Adrenal gland (tissue), 19 donors: Measurements from ENCODE around the gene SUPT4H1. TPM values are rescaled to one million over a fixed set of nuclear protein-coding genes. Genes with fewer than 3 reads are reported as not detected.

ENCODE experiments used
- DNase-seq, 7 donors: peaks; one replicate each; pipeline ENCODE4 v3.0.0-alpha.2; 2019 to 2020
- H3K27ac ChIP-seq, 5 donors: fragments of 200-600 bp; sonication (generic) in 4 of 5; 1 replicate in 3 of 5; 2 replicates in 2 of 5; pipeline versions ENCODE4 v1.5.1 to v1.8.0; 2016 to 2020; ENCODE audit warnings: mild to moderate bottlenecking in 1 of 5
- H3K27me3 ChIP-seq: fragments of 200-600 bp; 2 replicates; pipeline ENCODE4 v1.8.0; 2021
- H3K36me3 ChIP-seq, 2 donors: fragments of 200-600 bp; replicated peaks in 1 of 2; 1 replicate in 1 of 2; 2 replicates in 1 of 2; pipeline versions ENCODE4 v1.5.1 to v1.8.0; 2018 to 2022
- H3K4me1 ChIP-seq, 2 donors: fragments of 200-600 bp; replicated peaks in 1 of 2; 1 replicate in 1 of 2; 2 replicates in 1 of 2; pipeline versions ENCODE4 v1.5.1 to v1.8.0; 2018 to 2021
- H3K4me3 ChIP-seq, 4 donors: fragments of 200-600 bp; sonication (generic) in 3 of 4; one replicate each; pipeline ENCODE4 v1.5.1; 2016 to 2018
- H3K9me3 ChIP-seq, 3 donors: fragments of 200-600 bp; sonication (generic) in 1 of 3; replicated peaks in 1 of 3; 1 replicate in 2 of 3; 2 replicates in 1 of 3; pipeline versions ENCODE4 v1.5.1 to v1.8.0; 2016 to 2021
- CTCF ChIP-seq, 6 experiments: fragments of 450-650 bp in 4 of 6; fragments of 200-600 bp in 2 of 6; sonication (generic) in 1 of 6; IDR thresholded peaks; 1 replicate in 5 of 6; 2 replicates in 1 of 6; pipeline versions ENCODE4 v1.5.1 to v1.8.0; 2016 to 2021; ENCODE audit warnings: antibody characterized with exemption in 6 of 6, mild to moderate bottlenecking in 2 of 6, moderate library complexity in 1 of 6
- POLR2A ChIP-seq, 2 donors: fragments of 450-650 bp; IDR thresholded peaks; one replicate each; pipeline ENCODE4 v1.6.1; 2017; ENCODE audit warnings: antibody characterized with exemption in 2 of 2, mild to moderate bottlenecking in 2 of 2, moderate library complexity in 1 of 2
- WGBS, 4 donors: extraction: QIAGEN DNeasy Blood & Tissue Kit in 2 of 4; methylation state at CpG; one replicate each; pipeline versions ENCODE4 v1.1.5 to v1.1.7; 2013 to 2017; 5-methylcytosine and 5-hydroxymethylcytosine counted together
- intact Hi-C, 2 donors: fragments of 100-400 bp; cut with DNase I; formaldehyde crosslinking; loops; one replicate each; pipeline versions ENCODE4 v1.14.1 to v1.15.0; 2022 to 2023
- long read RNA-seq, 10 donors: library from polyadenylated mRNA in 3 of 10; unstranded in 2 of 10; stranded (forward) in 1 of 10; transcript quantifications; one replicate each; pipeline ENCODE4 v2.0.0 and lab custom pipeline, GENCODE V29; 2021 to 2026
- polyA plus RNA-seq, 3 donors: library from polyadenylated mRNA; stranded (reverse); fragments of 200-250 nt in 2 of 3; fragments of 350-450 nt in 1 of 3; fragmentation: Illumina TruSeq in 1 of 3; extraction: RNeasy Lipid Tissue Mini Kit (QIAGEN cat#74804) in 1 of 3; gene quantifications; one replicate each; pipeline ENCODE4 v1.2.3, GENCODE V29; 2013 to 2014
- total RNA-seq, 9 donors: library from RNA; depleted of rRNA in 4 of 9; stranded (reverse); fragments of >200 nt in 4 of 9; fragments of 120-200 nt in 1 of 9; fragmentation: NEBNext Ultra II Directional in 1 of 9; extraction: Animal tissue kit (Norgen Biotek cat#: 25700) in 1 of 9; gene quantifications; one replicate each; pipeline versions ENCODE4 v1.1.0 to v1.2.4, GENCODE V29; 2013 to 2023
- donor health status: healthy with polysubstance abuse.
- donor health status: Bipolar disorder and iron deficiency.
- donor health status: DM: yes; HTN: yes; CAD: no.
- donor health status: DM: no; HTN: no; CAD: no.
- donor health status: DM: no; HTN: no; CAD: no.
- donor health status: DM: yes; HTN: yes; CAD: no.

Gene SUPT4H1
- total RNA-seq = 100 to 1,000 TPM in 3 of 9 donors, 10 to 100 TPM in 6; 65.5 to 149 (median 96.5) TPM
- polyA plus RNA-seq = 100 to 1,000 TPM in 1 of 3 donors, 10 to 100 TPM in 2; 58.6 to 178 (median 60.8) TPM
- long read RNA-seq, donor 1, transcript SUPT4H1-202 (5 exons, 1,643 nt) = minor isoform, 19 of 120 reads
- long read RNA-seq, donor 1, transcript SUPT4H1-201 (5 exons, 1,489 nt) = major isoform, 93 of 120 reads
- long read RNA-seq, donor 1, partial matches to known transcripts = 0 of 120 reads
- long read RNA-seq, donor 1, other reads (novel, unspliced or antisense) = 0 of 120 reads
- long read RNA-seq, donor 2, transcript SUPT4H1-201 (5 exons, 1,489 nt) = major isoform, 47 of 67 reads
- long read RNA-seq, donor 2, transcript SUPT4H1-202 (5 exons, 1,643 nt) = minor isoform, 16 of 67 reads
- long read RNA-seq, donor 2, partial matches to known transcripts = 0 of 67 reads
- long read RNA-seq, donor 2, other reads (novel, unspliced or antisense) = 0 of 67 reads
- long read RNA-seq, donor 3, transcript SUPT4H1-202 (5 exons, 1,643 nt) = minor isoform, 11 of 85 reads
- long read RNA-seq, donor 3, transcript SUPT4H1-201 (5 exons, 1,489 nt) = major isoform, 69 of 85 reads
- long read RNA-seq, donor 3, partial matches to known transcripts = 0 of 85 reads
- long read RNA-seq, donor 3, other reads (novel, unspliced or antisense) = 0 of 85 reads
- long read RNA-seq, donor 4, transcript SUPT4H1-201 (5 exons, 1,489 nt) = major isoform, 20 of 26 reads
- long read RNA-seq, donor 4, transcript SUPT4H1-202 (5 exons, 1,643 nt) = minor isoform, 5 of 26 reads
- long read RNA-seq, donor 4, partial matches to known transcripts = 0 of 26 reads
- long read RNA-seq, donor 4, other reads (novel, unspliced or antisense) = 1 of 26 reads
- long read RNA-seq, donor 5, transcript SUPT4H1-201 (5 exons, 1,489 nt) = major isoform, 34 of 42 reads
- long read RNA-seq, donor 5, partial matches to known transcripts = 0 of 42 reads
- long read RNA-seq, donor 5, other reads (novel, unspliced or antisense) = 1 of 42 reads
- long read RNA-seq, donor 6, transcript SUPT4H1-201 (5 exons, 1,489 nt) = major isoform, 22 of 29 reads
- long read RNA-seq, donor 6, transcript SUPT4H1-202 (5 exons, 1,643 nt) = minor isoform, 5 of 29 reads
- long read RNA-seq, donor 6, partial matches to known transcripts = 0 of 29 reads
- long read RNA-seq, donor 6, other reads (novel, unspliced or antisense) = 2 of 29 reads
- long read RNA-seq, donor 7, transcript SUPT4H1-201 (5 exons, 1,489 nt) = major isoform, 33 of 48 reads
- long read RNA-seq, donor 7, transcript SUPT4H1-202 (5 exons, 1,643 nt) = minor isoform, 9 of 48 reads
- long read RNA-seq, donor 7, partial matches to known transcripts = 0 of 48 reads
- long read RNA-seq, donor 7, other reads (novel, unspliced or antisense) = 0 of 48 reads
- long read RNA-seq, donor 8, transcript SUPT4H1-201 (5 exons, 1,489 nt) = major isoform, 103 of 130 reads
- long read RNA-seq, donor 8, transcript SUPT4H1-202 (5 exons, 1,643 nt) = minor isoform, 21 of 130 reads
- long read RNA-seq, donor 8, partial matches to known transcripts = 0 of 130 reads
- long read RNA-seq, donor 8, other reads (novel, unspliced or antisense) = 0 of 130 reads
- long read RNA-seq, donor 9, transcript SUPT4H1-202 (5 exons, 1,643 nt) = minor isoform, 17 of 90 reads
- long read RNA-seq, donor 9, transcript SUPT4H1-201 (5 exons, 1,489 nt) = major isoform, 68 of 90 reads
- long read RNA-seq, donor 9, partial matches to known transcripts = 0 of 90 reads
- long read RNA-seq, donor 9, other reads (novel, unspliced or antisense) = 0 of 90 reads
- long read RNA-seq, donor 10, transcript SUPT4H1-201 (5 exons, 1,489 nt) = major isoform, 39 of 49 reads
- long read RNA-seq, donor 10, transcript SUPT4H1-202 (5 exons, 1,643 nt) = minor isoform, 8 of 49 reads
- long read RNA-seq, donor 10, partial matches to known transcripts = 0 of 49 reads
- long read RNA-seq, donor 10, other reads (novel, unspliced or antisense) = 0 of 49 reads

DNA sequence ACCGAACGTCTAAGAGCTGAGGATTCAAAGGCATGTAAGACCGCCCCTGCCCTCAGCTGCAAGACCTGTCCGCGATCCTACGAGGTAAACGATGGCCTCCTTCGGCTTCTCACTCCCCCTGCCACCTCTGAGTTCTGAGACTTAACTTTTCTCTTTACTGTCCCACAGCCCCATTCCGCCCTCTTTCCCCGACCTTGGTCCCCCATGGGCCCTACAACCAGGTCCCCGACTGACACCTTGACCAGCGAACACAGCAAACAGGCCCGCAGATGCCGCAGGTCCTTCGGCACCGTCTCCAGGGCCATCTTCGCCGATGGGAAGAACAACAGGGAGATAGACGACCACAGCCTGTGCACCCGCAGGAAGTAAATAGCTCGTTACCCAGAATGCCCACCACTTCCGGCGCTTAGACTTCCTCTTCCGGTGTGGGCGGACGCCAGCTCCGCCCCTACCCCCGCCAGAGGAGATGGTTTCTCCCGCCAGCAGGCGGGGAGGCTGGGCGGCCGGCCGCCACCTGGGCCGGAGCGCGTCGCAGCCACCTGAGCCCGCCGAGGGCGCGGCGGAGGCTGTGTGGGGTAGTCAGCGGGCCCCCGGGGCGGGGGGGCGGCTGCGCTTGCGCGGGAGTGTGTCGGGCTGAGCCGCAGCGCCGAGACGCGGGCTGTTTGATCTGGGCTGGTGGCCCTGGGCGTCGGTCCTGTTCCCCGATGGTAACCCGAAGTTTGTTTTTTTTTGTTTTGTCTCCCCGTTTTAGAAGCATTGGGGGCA, at the start of gene SUPT4H1:
Gene SUPT4H1, minus strand, starts transcription at position 371 of the 765 bp plus-strand sequence. Its CDS starts 66 bp downstream, at position 305.
- Histone ChIP-seq H3K27me3 (no peaks in the 10 kb centered on the region), H3K9me3 (no peaks in the 10 kb centered on the region), H3K4me1 (peaks cover 7 to 16% of the 10 kb centered on the region in 2 donors), H3K27ac (peak within 1 kb of the TSS; percentile 80 to 93 (median 89)), H3K36me3 (peaks cover 0 to 36% of the 10 kb centered on the region in 2 donors), H3K4me3 (peak within 1 kb of the TSS; percentile 42 to 85 (median 72))
- intact Hi-C loops = loop anchor here in 1 of 2 donors (5.0 kb wide), 1 partner anchor 45 kb away; no protein-coding TSS in a partner anchor
- WGBS, 4 donors = 0 to 1% (median 0%) methylated on average over 30 to 60 of the region's 60 CpGs
- peak; percentile 89 to 94 (median 92) for DNase-seq
- TF ChIP-seq CTCF (IDR thresholded peaks at IDR 0.05) (peak in 3 of 6 experiments; percentile 18 to 41 (median 18)), POLR2A (IDR thresholded peaks at IDR 0.05) (peak; percentile 85 to 88)

DNA sequence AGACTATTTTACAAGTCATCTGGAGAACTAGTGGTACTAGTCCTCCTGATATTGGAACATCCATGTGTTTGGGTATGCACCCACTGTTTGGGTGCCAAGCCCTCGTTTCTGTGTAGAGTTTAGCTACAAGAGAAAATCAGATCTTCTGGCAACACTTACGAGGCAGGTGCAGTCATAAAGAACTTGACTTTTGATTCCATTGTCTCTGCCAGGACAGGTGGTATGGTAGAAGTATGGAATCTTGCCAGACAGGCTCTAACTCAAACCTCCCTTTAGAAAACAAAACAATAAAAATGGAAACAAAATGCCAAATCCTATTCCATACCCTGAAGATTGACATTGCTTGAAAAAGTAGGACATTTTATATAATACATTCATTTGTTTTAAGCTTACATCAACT, 49.3 kb upstream of the SUPT4H1 start:
- Histone ChIP-seq H3K4me3 (no peak overlapping the region), H3K9me3 (no peaks in the 10 kb centered on the region), H3K27me3 (no peaks in the 10 kb centered on the region), H3K27ac (no peak overlapping the region), H3K36me3 (no peaks in the 10 kb centered on the region), H3K4me1 (peaks cover 11 to 32% of the 10 kb centered on the region in 2 donors)
- WGBS, 4 donors = 76 to 89% (median 81%) methylated on average over 2 of the region's 2 CpGs
- TF ChIP-seq CTCF (IDR thresholded peaks at IDR 0.05) = no peak
- no peak for TF ChIP-seq POLR2A (IDR thresholded peaks at IDR 0.05)
- intact Hi-C loops = no loop called here
- no peak for DNase-seq

DNA sequence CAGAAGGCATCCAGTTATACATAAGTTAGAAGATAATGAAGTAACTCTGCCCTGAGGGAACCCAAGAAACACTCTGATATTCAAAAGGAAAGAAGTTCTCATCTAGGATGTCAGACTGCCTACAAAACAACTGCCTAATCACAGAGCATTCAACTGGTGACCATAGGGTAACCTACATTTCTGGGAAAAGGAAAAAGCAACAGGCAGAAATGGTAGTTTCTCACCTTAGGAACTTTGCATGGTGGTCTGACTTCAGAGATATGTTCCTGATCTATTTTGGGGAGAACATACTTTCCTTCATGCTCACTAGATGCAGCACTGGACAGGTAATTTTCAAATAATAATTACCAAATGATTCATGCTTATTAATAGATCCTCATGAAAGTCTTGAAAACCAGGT, 48.8 kb upstream of the SUPT4H1 start:
- no peaks in the 10 kb centered on the region for H3K9me3 ChIP-seq
- intact Hi-C loops = no loop called here
- no peaks in the 10 kb centered on the region for H3K36me3 ChIP-seq
- no peaks in the 10 kb centered on the region for H3K27me3 ChIP-seq
- H3K4me3 ChIP-seq = no peak overlapping the region
- H3K4me1 ChIP-seq = peaks cover 11 to 32% of the 10 kb centered on the region in 2 donors
- no peak overlapping the region for H3K27ac ChIP-seq
- DNase-seq = no peak
- no peak for TF ChIP-seq CTCF (IDR thresholded peaks at IDR 0.05)
- no peak for TF ChIP-seq POLR2A (IDR thresholded peaks at IDR 0.05)
